ENCODE data around the gene ARHGAP21. TPM values are rescaled to one million over a fixed set of nuclear protein-coding genes. Genes with fewer than 3 reads are reported as not detected.

ARHGAP21 gene
- total and polyA plus RNA-seq, 9 of the 15 experiments (the other 6 are each of a cell fraction or from before 2014, with no cell fraction given), result 13.6 to 145 (median 60.8) TPM

- DNase-seq (ENCODE audit: extremely low read depth in 1 of 4, low spot score in 3 of 4) (peak; percentile 55 to 80 (median 66)), ATAC-seq (peak; percentile 98), FAIRE-seq (peak; percentile 86)
- Histone ChIP-seq H3K9ac (ENCODE audit: insufficient read depth in 1 of 2, low read depth in 2 of 2, low read length in 2 of 2) (no peak overlapping the region), H3K79me2 (ENCODE audit: control insufficient read depth, insufficient read depth, low read length) (no peaks in the 10 kb centered on the region), H3K36me3 (ENCODE audit: control insufficient read depth, insufficient read depth, low read length) (peaks cover 31% of the 10 kb centered on the region; the same call in 2 of the 3 replicates), H3K9me1 (ENCODE audit: control insufficient read depth, insufficient read depth, low read length) (no peaks in the 10 kb centered on the region), H3K9me3 (replicated peaks; ENCODE audit: control insufficient read depth, insufficient read depth, low read depth, low read length) (no peaks in the 10 kb centered on the region), H4K20me1 (replicated peaks; ENCODE audit: control insufficient read depth, insufficient read depth, low read length) (no peaks in the 10 kb centered on the region), H3K4me1 (replicated peaks in 1 of 2; ENCODE audit: control insufficient read depth in 2 of 2, insufficient read depth in 2 of 2, low read length in 2 of 2) (no peaks in the 10 kb centered on the region; a peak in 2 of 5 replicates), H3K27me3 (ENCODE audit: control insufficient read depth in 2 of 2, insufficient read depth in 2 of 2, low read length in 2 of 2) (no peaks in the 10 kb centered on the region), H3K27ac (ENCODE audit: extremely low read depth, low read depth, low read length) (no peak overlapping the region), H3K4me3 (no peak overlapping the region), H2AFZ (ENCODE audit: low read depth, low read length) (0 out of 2 replicates have a peak overlapping the region, but pooled peaks have one; percentile 25), H3K4me2 (ENCODE audit: insufficient read depth, low read length) (no peak overlapping the region)
- POLR2A ChIA-PET, result interaction anchor here (0.9 to 1.2 kb wide), 4 partner anchors 15 to 48 kb away, joined by 3 to 5 read pairs (median 3); no protein-coding TSS in a partner anchor
- intact Hi-C loops (cut with micrococcal nuclease), result loop anchor here (2.0 to 5.0 kb wide), 2 partner anchors 373 to 464 kb away; no protein-coding TSS in a partner anchor
- WGBS (ENCODE audit: insufficient coverage, low coverage, missing lambda C conversion rate), result 20% methylated on average over 7 of the region's 7 CpGs
- CTCF ChIA-PET (ENCODE audit: low intra/inter-chr PET ratio), result interaction anchor here (0.7 to 1.1 kb wide), 2 partner anchors 463 to 621 kb away, joined by 3 read pairs; no protein-coding TSS in a partner anchor
- no TSS peak for BruUV-seq (replicated peaks)
- in situ Hi-C loops (cut with MboI), result no loop called here
- TF ChIP-seq SRSF1 (IDR thresholded peaks at IDR 0.05; ENCODE audit: low read depth, low read length) (no peak), CTCF (IDR thresholded peaks at IDR 0.05 in 2 of 3, conservative IDR thresholded peaks at IDR 0.05 in 1 of 3; ENCODE audit: insufficient read depth in 2 of 3, low read depth in 1 of 3, low read length in 3 of 3) (peak; percentile 94 to 96 (median 94)), NFIC (IDR thresholded peaks at IDR 0.05) (no peak), MAZ (CRISPR knock-in tag; conservative IDR thresholded peaks at IDR 0.05 in 1 of 2, IDR thresholded peaks at IDR 0.05 in 1 of 2) (peak in 1 of 2 experiments; percentile 49; a peak in 1 of 4 replicates), RAD21 (CRISPR knock-in tag; conservative IDR thresholded peaks at IDR 0.05 in 1 of 2, IDR thresholded peaks at IDR 0.05 in 1 of 2) (peak; percentile 58 to 79), CEBPZ (IDR thresholded peaks at IDR 0.05; ENCODE audit: borderline replicate concordance, low read depth, low read length) (no peak), E2F6 (IDR thresholded peaks at IDR 0.05; ENCODE audit: borderline replicate concordance in 1 of 2, extremely low read depth in 1 of 2, insufficient read depth in 1 of 2, insufficient read length in 1 of 2, low read depth in 1 of 2, low read length in 1 of 2, poor library complexity in 1 of 2, severe bottlenecking in 1 of 2) (peak in 1 of 2 experiments; percentile 20), MEF2D (tag; conservative IDR thresholded peaks at IDR 0.05; ENCODE audit: low read depth) (no peak), LEF1 (IDR thresholded peaks at IDR 0.05) (no peak), ZNF263 (CRISPR knock-in tag; IDR thresholded peaks at IDR 0.05; ENCODE audit: borderline replicate concordance) (peak; percentile 95), BHLHE40 (IDR thresholded peaks at IDR 0.05; ENCODE audit: low read length) (0 out of 2 replicates have a peak, but pooled peaks have one; percentile 28), ZSCAN32 (CRISPR knock-in tag; IDR thresholded peaks at IDR 0.05) (no peak)
These were observed 105.8 kb downstream of the ARHGAP21 start for GRCh38 chr10:24617771-24618396.
